NOMO-1 (cell line): Measurements from ENCODE around the gene ARHGAP26.

Source experiments
- DNase-seq, 2 experiments: peaks; one replicate each; lab custom pipeline; 2025; ENCODE audit not compliant: unreplicated experiment in 2 of 2; lab: John Stamatoyannopoulos, UW

Gene ARHGAP26

GRCh38 chr5:142808878-142809598, 38.9 kb downstream of the ARHGAP26 start:
- peak in 1 of 2 experiments; percentile 32 for DNase-seq

DNA sequence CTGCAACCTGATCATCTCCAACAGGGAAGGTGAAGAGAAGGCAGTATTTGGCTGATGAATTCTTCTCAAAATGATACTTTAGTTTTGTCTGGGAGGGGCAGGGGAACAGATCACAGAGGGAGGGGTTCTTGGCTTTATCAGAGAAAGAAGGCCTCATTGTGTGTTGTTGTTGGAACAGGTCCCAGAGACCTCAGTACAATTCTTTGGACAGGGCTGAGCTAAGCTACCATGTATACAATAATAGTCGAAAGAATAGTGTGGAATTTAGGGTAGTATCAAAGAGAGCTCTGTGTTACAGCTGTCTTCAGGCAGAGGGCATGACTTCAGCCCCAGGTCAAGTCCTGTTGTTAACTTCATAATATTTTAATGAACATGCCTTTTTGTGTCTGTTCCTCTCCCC, 39.9 kb downstream of the ARHGAP26 start:
- no peak for DNase-seq

GRCh38 chr5:142810743-142811290, 40.6 kb downstream of the ARHGAP26 start:
- DNase-seq = no peak

DNA sequence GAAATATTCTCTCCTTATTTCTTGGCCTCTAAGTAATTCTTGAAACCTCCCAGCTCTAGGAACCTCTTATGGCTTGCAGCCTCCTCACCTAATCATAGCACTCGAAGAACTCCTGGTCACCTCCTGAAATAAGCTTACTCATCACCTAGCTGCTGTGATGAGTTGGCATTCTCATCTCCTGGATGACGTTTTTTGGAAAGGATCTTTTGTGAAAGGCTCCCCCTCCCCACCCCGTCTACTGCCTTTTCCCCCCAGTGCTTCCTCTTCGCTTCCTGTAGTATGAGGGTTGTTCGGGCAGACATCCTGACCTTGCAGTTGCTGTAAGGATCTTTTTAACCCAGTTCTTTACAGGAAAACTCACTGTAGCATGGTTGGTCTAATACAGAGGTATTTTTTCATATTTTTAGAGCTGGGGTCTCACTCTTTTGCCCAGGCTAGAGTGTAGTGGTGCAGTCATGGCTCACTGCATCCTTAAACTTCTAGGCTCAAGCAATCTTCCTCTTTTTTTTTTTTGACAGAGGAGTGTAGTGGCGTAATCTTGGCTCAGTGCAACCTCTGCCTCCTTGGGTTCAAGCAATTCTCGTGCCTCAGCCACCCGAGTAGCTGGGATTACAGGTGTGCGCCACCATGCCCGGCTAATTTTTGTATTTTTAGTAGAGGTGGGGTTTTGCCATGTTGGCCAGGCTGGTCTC, 41.8 kb downstream of the ARHGAP26 start:
- peak; percentile 23 to 37 for DNase-seq

- no peak for DNase-seq
Measured at GRCh38 chr5:142813220-142813619, 43.0 kb downstream of the ARHGAP26 start.

DNA sequence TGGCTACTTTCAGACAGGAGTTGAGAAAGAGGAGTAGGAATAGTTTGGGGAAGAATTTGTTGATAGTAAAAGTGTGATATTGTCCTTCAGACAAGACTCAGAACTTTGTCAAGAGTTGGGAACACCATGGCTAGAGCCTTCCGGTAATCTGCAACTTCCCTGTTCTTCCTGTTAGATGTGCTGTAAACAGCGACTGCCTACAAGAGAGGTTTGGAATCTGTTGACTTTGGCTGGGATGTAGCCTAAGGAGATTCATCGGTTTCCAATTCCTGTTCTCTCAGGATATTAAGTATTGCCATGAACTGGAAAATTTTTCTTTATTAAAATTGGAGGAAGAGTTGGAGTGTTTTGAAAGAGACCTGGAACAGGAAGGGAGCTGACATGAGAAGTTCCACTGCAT, 43.9 kb downstream of the ARHGAP26 start:
- DNase-seq = no peak

DNA sequence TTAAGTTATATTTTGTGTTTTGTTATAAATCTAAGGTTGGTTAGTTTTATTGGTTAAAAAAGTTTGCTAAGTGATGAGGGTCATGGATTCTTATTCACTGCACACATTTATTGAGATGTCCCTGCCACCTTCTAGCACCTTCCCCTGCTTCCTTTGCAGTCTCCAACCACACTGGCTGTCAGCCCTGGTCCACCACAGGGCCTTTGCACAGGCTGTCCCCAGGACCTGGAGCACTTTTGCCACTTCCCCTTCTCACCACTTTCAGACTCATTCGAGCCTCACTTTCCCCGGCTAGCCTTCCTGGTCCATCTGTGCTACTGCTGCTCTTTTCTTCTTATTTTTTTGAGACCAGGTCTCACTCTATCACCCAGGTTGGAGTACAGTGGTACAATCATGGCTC, 45.3 kb downstream of the ARHGAP26 start:
- DNase-seq = no peak

- DNase-seq = no peak
Measured at GRCh38 chr5:142816531-142817430, 46.6 kb downstream of the ARHGAP26 start.

GRCh38 chr5:142817949-142818431, 47.8 kb downstream of the ARHGAP26 start:
- DNase-seq = no peak

DNA sequence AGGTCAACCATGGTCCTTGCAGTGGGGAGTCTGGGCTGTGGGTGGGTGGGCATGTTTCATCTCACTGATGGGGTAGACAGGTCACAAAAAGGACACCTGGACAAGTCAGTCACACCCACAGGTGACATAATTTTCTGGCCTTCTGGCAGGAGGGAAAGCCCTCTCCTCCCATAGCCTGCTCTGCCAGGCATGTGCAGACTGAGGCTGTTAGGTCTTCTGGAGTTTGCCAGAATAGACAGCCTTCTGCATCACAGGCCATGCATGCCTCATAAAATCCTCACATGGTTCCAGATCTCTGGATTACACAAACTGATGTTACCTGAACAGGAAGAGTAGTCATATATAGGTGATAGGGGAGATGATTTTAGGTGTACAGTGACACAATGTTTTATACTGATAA, 49.1 kb downstream of the ARHGAP26 start:
- DNase-seq = no peak

- no peak for DNase-seq
Measured at GRCh38 chr5:142819825-142820224, 49.6 kb downstream of the ARHGAP26 start.

DNA sequence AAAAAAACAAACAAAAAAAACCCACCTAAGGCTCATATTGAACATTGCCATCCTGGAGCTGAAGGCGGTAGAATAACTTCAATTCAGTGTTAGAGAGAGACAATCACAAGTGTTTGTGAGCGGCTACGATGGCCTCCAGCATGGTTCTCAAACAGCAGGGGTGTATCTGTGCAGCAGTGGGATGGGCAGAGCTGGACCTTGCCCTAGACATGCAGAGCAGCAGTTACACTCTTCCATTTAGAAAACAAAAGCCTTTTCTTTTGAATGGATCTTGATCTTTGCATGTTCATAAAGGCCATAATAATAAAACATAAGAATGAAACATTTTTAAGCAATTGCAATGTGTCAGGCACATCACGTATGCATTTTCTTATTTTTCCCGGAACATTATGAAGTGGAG, 50.3 kb downstream of the ARHGAP26 start:
- DNase-seq = no peak

GRCh38 chr5:142821034-142821732, 51.0 kb downstream of the ARHGAP26 start:
- no peak for DNase-seq

DNA sequence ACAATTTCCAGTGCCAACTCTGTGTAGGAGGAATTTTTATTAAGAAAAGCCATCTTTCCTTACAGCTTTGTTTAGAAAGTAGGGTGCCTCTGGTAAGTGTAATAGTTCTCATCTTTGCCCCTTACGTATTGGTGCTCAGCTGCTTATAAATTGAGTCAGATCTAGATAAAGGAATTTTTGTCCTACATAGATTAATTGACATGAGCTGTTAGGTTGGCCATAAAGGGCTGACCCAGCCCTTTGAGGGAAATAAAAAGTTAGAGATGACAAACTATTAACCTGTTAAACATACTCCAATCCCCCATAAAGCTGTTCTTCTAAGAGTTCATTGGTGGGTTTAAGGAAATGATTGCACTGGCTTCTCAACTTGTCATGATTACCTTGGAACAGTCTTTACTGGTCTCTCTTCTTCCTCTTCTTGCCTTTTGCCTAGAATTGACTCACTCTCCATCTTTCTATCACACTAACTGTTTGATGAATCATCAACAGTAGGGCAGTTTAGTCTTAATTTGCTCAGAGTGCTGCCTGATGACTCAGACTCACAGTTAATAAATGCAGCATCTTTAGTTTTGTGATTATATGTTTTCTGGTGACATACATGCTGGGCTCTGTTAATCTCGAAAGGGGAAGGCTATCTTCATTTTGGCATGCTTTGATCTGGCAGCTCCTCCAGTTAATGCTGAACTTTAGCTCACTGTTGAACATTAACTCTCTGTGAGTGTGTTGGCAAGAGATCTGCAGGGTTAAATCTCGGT, 51.7 kb downstream of the ARHGAP26 start:
- DNase-seq = peak; percentile 87 to 99

DNA sequence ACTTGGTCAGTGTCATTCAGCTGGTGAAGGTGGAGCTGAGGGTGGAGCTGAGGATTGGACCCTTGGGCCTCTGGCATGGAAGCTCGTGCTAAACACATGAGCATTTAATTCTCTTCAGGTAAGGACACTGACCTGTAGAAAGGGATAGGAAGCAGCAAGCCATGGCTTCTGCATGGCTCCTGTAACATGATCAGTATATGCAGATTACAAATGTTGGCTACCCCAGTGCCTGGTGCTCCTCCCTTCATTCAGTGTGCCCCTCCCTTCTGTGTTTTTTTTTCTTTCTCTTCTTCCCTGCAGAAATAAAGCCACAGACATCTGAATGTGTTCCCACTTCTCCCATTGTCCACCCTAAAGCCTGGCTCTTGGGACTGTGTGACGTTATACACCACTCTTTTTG, 52.9 kb downstream of the ARHGAP26 start:
- DNase-seq = no peak

DNA sequence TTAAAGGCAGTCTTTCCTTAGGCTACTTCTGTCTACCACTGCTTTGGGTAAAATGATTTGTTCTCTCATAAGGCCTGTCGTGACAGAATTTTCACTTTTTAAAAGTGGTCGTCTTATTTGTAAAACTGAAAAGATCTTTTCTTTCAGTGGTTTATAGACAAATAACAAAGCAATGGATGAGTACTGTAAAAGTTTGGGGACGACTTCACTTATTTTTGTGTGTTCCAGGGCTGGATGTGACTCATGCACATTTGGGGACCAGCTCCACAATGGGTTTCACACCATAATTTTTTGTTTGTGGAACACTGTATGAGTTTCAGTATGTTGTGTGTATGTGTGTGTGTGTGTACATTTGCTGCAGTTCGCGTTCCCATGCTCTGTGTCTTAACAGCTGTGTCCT, 53.6 kb downstream of the ARHGAP26 start:
- DNase-seq = no peak

GRCh38 chr5:142824391-142824790, 54.2 kb downstream of the ARHGAP26 start:
- DNase-seq = no peak

DNA sequence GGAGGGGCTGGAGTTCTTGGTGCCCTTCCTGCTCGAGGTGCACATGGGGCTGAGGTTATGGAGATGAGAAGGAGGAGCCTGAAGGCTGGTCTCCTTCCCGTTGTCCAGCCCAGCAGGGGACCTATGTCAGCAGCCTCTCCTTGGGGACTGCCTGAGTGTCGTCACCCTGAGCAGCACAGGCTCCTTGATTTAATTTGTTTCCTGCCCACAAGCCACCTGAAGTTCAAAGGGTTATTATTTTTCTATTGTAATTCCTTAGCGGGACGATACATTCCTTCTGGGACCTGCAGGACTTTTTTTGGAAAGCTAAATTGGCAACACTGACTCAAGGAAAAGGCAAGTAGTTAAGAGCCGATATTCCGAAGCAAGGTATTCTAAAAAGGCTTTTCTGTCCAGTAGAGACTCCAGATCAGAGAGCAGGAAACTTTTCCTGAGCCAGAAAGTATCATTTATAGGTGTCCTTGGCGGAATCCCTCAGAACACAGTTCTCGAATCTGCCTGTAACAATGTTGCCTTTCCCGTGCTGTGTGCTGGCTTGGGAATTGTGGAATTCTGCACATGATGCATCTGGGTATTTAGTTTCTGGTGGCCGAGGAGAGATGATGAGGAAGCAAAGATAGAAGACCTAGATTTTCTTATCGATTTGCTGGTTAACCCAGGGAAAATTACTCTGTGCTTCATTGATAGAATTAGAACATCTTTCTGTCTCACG, 55.4 kb downstream of the ARHGAP26 start:
- no peak for DNase-seq

DNA sequence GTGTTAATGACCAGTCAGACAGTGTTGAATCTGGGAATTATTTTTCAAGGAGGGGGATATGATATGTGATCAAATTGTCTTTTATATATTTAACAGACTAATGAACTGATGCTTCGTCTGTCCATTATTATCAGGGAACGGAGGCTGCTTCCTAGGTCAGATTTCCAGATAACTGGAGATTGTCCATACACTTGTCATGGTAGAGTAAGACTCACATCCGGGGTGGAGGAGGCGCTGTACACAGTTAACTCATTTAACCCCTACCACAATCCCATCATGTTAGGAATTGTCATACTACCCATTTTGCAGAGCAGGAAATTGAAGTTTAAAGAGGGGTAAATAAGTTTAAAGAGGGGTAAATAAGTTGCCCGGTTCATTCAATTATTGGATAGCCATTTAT, 55.9 kb downstream of the ARHGAP26 start:
- no peak for DNase-seq
